Right atrium auricular region (tissue), 2 donors: ENCODE data around the gene KRTAP4-16. TPM values are rescaled to one million over a fixed set of nuclear protein-coding genes. Genes with fewer than 3 reads are reported as not detected.
"Not testable (repeated sequence)": the region's sequence is repeated elsewhere in the genome, so short reads cannot be mapped to it uniquely, and the experiment has no call there.

Experiments
- DNase-seq: peaks from one replicate; pipeline ENCODE4 v3.0.0-alpha.2; 2019; ENCODE audit warnings: low spot score
- H3K27ac ChIP-seq, 2 donors: fragments of 200-600 bp; sonication (generic); 1 replicate in 1 of 2; 2 replicates in 1 of 2; pipeline ENCODE4 v1.5.1; 2016 to 2019
- H3K27me3 ChIP-seq, 2 donors: fragments of 200-600 bp; sonication (generic); one replicate each; pipeline versions ENCODE4 v1.5.1 to v1.6.0; 2017 to 2019
- H3K36me3 ChIP-seq: fragments of 200-600 bp; sonication (generic); one replicate; pipeline ENCODE4 v1.5.1; 2016
- H3K4me1 ChIP-seq, 2 donors: fragments of 200-600 bp; sonication (generic); one replicate each; pipeline versions ENCODE4 v1.5.1 to v1.6.0; 2017 to 2019
- H3K4me3 ChIP-seq, 2 donors: fragments of 200-600 bp; sonication (generic); 1 replicate in 1 of 2; 2 replicates in 1 of 2; pipeline ENCODE4 v1.5.1; 2017 to 2019; ENCODE audit warnings: mild to moderate bottlenecking in 1 of 2, moderate library complexity in 1 of 2
- H3K9me3 ChIP-seq, 2 donors: fragments of 200-600 bp; sonication (generic); one replicate each; pipeline ENCODE4 v1.5.1; 2019
- CTCF ChIP-seq, 2 donors: fragments of 200-600 bp; sonication (generic); IDR thresholded peaks; one replicate each; pipeline ENCODE4 v1.5.1; 2019; ENCODE audit warnings: antibody characterized with exemption in 2 of 2
- total RNA-seq, 2 donors: library from RNA; depleted of rRNA; stranded (reverse); fragments of >200 nt; gene quantifications; one replicate each; pipeline ENCODE4 v1.1.0, GENCODE V29; 2016

KRTAP4-16 gene
- total RNA-seq, 2 donors from 2014 or later, result not detected

- no peaks in the 10 kb centered on the region for H3K27me3 ChIP-seq
- no peaks in the 10 kb centered on the region for H3K9me3 ChIP-seq
- no peak for TF ChIP-seq CTCF (IDR thresholded peaks at IDR 0.05)
- H3K4me3 ChIP-seq, result no peak overlapping the region
- H3K4me1 ChIP-seq, result no peaks in the 10 kb centered on the region
- no peaks in the 10 kb centered on the region for H3K36me3 ChIP-seq
- DNase-seq, result no peak
- no peak overlapping the region for H3K27ac ChIP-seq
These were observed 16.7 kb upstream of the KRTAP4-16 start for GRCh38 chr17:41118721-41119120.

GRCh38 chr17:41117846-41118386 is 15.9 kb upstream of the KRTAP4-16 start, which contains the start of gene KRTAP4-11:
KRTAP4-11 (minus strand) TSS chr17:41118373; CDS start chr17:41118315, 58 bp downstream.
- not testable (repeated sequence) for DNase-seq, H3K27me3 ChIP-seq, H3K4me3 ChIP-seq, H3K9me3 ChIP-seq, H3K36me3 ChIP-seq, H3K27ac ChIP-seq, H3K4me1 ChIP-seq

GRCh38 chr17:41116297-41116696 is 14.3 kb upstream of the KRTAP4-16 start:
- TF ChIP-seq CTCF (IDR thresholded peaks at IDR 0.05), result no peak
- Histone ChIP-seq H3K4me3 (no peak overlapping the region), H3K27ac (no peak overlapping the region), H3K36me3 (no peaks in the 10 kb centered on the region), H3K4me1 (no peaks in the 10 kb centered on the region), H3K9me3 (no peaks in the 10 kb centered on the region), H3K27me3 (no peaks in the 10 kb centered on the region)
- DNase-seq, result no peak

- no peak overlapping the region for H3K4me3 ChIP-seq
- no peaks in the 10 kb centered on the region for H3K4me1 ChIP-seq
- TF ChIP-seq CTCF (IDR thresholded peaks at IDR 0.05), result no peak
- H3K27me3 ChIP-seq, result no peaks in the 10 kb centered on the region
- H3K36me3 ChIP-seq, result no peaks in the 10 kb centered on the region
- DNase-seq, result no peak
- H3K9me3 ChIP-seq, result no peaks in the 10 kb centered on the region
- no peak overlapping the region for H3K27ac ChIP-seq
These were observed 9.3 kb upstream of the KRTAP4-16 start for GRCh38 chr17:41111151-41111885.

GRCh38 chr17:41108728-41109386 is 6.8 kb upstream of the KRTAP4-16 start:
- not testable (repeated sequence) for H3K27me3 ChIP-seq, H3K4me3 ChIP-seq, DNase-seq, H3K36me3 ChIP-seq, H3K4me1 ChIP-seq, H3K9me3 ChIP-seq, H3K27ac ChIP-seq

- no peak overlapping the region for H3K4me3 ChIP-seq
These were observed 6.0 kb upstream of the KRTAP4-16 start for GRCh38 chr17:41107941-41108450.

GRCh38 chr17:41105347-41105746 is 3.3 kb upstream of the KRTAP4-16 start, which contains the start of gene KRTAP4-9:
KRTAP4-9 (plus strand) TSS chr17:41105389; CDS start chr17:41105389, 0 bp downstream.
- H3K27me3 ChIP-seq, H3K36me3 ChIP-seq, H3K4me1 ChIP-seq, H3K4me3 ChIP-seq, H3K9me3 ChIP-seq, DNase-seq, H3K27ac ChIP-seq: not testable (repeated sequence)

More at GRCh38 chr17:41107941-41108450, 6.0 kb upstream of the KRTAP4-16 start:
- no peak for TF ChIP-seq CTCF (IDR thresholded peaks at IDR 0.05)
- no peaks in the 10 kb centered on the region for H3K36me3 ChIP-seq
- no peak for DNase-seq
- H3K27me3 ChIP-seq, result no peaks in the 10 kb centered on the region
- H3K4me1 ChIP-seq, result no peaks in the 10 kb centered on the region
- H3K9me3 ChIP-seq, result no peaks in the 10 kb centered on the region
- no peak overlapping the region for H3K27ac ChIP-seq

- not testable (repeated sequence) for H3K4me1 ChIP-seq, H3K36me3 ChIP-seq, DNase-seq, H3K4me3 ChIP-seq, H3K27me3 ChIP-seq, H3K27ac ChIP-seq, H3K9me3 ChIP-seq
These were observed 2.5 kb upstream of the KRTAP4-16 start for GRCh38 chr17:41104386-41105038.
